OCI-M1 (cell line): Measurements from ENCODE around the gene SCN8A.

Experiments
- DNase-seq: peaks from one replicate; lab custom pipeline; 2025; lab: John Stamatoyannopoulos, UW

The SCN8A gene

DNA sequence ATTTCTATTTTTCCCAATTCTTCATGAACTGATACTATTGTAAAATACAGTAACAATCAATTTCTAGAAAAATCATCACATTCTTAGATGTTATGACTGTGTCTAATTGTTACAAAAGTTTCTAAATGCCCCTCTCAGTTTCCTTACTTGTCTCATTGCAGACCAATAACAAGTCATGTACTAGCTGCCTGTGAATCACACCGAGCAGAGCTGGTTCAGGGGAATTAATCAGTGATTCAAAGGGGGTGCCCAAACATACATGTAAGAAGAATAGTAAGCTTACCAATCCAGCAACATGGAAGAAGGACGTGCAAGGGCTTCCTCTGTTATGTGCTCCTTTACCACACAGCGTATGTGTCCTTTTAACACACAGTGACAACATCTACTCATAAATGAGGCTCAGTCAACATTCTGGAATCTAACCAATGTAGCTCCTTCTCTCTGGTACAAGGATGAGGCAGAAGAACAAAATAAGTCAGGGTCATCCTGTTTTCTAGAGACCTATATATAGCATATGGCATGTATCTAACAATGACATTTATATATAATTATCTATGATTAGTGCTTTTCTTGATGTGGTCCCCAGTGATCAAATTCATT is 126.4 kb downstream of the SCN8A start:
- DNase-seq = no peak

DNA sequence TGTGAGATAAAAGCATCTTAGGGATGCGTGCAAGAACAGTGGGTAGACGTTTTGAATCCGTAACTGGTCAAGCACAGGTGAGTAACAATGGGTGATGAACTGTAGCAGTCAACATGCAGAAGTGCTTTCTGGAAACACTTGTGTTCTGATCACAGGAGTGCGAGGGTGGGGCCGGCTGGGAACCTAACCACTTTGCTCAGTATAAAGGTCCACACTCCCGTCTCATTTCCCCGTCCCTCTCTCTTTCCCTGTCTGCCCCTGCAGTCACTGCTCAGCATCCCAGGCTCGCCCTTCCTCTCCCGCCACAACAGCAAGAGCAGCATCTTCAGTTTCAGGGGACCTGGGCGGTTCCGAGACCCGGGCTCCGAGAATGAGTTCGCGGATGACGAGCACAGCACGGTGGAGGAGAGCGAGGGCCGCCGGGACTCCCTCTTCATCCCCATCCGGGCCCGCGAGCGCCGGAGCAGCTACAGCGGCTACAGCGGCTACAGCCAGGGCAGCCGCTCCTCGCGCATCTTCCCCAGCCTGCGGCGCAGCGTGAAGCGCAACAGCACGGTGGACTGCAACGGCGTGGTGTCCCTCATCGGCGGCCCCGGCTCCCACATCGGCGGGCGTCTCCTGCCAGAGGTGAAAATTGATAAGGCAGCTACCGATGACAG is 130.4 kb downstream of the SCN8A start:
- no peak for DNase-seq

DNA sequence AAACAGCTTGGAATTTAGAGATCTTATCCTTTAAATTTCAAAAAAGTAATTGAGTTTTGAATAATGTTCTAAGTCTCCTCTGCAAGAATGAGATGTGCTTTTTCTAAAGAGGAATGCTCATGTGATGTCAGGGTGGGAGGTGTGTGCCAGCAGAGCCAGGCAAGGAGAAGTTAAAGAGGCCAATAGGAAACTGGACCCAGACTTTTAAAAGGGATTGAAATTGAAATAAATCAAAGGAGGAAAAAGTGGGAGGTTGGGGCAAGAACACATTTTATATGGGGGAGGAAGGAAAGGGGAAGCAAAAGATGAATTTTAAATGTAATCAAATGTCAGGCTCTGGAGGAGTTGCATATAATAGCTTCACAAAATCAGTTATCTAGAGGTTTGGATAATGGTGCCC is 131.4 kb downstream of the SCN8A start:
- no peak for DNase-seq

DNA sequence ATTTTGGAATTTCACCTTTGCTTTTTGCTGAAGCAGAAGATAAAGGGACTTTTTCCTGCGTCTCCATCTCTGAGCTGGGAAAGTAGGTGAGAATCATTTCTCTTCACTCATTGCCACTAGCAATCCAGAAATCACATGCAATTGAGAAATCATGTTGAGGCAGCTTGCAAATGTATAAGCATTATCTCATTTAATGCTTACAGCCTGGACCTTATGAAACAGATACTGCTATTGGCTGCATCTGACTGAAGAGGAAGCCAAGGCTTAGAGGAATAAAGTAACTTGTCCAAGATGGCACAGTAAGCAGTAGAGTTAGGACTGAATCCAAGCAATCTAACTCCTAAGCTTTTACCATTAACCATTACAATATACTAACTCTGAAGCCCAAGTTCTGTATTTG is 135.1 kb downstream of the SCN8A start:
- no peak for DNase-seq

DNA sequence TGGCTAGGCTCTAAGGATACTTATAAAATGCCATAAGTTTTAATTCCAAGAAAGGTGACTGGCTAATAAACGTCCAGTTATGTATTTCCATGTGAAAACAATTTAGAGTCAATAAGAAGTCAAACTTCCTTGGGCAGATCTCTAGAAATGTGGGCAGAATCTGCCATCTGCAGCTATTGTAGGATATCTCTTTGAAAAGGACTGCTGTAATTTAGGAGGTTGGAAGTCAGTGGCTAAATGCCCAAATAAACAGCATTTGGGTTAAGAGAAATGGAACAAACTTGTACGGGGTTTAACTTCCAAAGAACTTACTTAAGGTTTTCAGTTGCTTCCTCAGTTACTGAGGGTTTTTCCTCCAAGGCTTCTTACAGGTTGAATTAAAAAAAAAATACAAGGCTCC is 135.9 kb downstream of the SCN8A start:
- no peak for DNase-seq

DNA sequence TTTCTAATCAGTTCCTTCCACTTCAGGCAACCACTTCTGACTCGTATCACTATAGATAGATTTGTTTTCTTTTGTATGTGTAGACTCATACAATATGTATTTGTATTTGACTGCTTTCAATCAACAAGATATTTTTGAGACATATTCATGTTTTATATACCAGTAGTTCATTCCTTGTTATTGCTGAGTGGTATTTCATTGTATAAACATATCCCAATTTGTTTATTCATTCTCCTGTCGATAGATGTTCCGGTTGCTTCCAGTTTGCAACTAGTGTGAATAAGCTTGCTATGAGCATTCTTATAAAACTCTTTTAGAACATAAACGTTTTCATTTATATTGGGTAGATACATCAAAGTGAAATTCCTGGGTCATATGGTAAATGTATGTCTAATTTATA is 138.3 kb downstream of the SCN8A start:
- no peak for DNase-seq

DNA sequence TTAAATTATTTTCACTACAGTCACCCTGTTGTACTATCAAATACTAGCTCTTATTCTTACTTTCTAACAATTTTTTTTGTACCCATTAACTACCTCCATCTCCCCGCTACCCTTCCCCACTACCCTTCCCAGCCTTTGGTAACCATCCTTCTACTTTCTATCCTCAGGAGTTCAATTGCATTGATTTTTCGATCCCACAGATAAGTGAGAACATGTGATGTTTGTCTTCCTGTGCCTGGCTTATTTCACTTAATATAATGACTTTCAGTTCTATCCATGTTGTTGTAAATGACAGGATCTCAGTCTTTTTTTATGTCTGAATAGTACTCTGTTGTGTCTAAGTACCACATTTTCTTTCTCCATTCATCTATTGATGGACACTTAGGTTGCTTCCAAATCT is 139.7 kb downstream of the SCN8A start:
- DNase-seq = no peak

DNA sequence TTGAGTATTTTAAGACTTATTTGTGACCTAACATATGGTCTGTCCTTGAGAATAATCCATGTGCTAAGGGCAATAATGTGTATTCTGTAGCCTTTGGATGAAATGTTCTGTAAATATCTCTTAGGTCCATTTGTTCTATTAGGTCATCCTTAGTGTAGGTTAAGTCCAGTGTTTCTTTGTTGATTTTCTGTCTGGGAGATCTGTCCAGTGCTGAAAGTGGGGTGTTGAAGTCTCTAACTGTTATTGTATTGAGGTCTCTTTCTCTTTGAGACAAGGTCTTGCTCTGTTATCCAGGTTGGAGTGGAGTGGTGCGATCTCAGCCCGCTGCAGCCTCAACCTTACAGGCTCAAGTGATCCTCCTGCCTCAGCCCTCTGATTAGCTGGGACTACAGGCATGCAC is 149.5 kb downstream of the SCN8A start:
- DNase-seq = no peak

DNA sequence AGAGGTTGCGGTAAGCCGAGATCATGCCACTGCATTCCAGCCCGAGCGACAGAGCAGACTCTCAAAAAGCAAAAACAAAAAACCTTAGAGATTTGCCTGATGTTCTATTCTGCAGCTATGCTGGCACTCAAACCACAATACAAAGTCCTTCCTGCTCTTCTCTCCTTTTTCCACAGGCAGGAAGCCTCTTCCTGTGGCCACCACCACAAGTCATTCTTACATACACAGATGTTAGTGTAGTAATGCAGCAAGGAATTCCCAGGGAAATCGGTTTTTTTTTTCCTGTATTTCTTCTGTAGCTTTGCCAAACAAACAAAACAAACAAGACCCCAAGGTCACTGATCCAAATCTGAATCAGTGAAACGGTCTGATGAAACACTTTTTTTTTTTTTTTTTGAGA is 153.2 kb downstream of the SCN8A start:
- no peak for DNase-seq

DNA sequence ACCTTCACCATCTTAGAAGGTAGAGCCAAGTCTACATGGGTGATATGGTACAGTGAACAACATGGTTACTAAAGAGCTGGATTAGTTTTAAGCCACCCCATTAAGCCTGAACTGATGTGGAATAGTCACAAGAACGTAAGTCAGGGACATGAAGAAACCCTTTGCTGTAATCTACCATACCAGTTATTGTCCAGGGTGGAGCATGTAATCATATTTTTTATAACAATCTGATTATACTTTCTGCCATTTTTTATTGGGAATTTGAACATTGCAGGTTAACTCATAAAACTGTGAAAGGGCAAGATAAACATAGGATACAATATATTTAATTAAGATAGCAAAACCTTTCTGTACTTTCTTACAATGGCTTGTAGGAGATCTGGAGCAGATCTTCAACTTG is 153.9 kb downstream of the SCN8A start:
- DNase-seq = no peak

DNA sequence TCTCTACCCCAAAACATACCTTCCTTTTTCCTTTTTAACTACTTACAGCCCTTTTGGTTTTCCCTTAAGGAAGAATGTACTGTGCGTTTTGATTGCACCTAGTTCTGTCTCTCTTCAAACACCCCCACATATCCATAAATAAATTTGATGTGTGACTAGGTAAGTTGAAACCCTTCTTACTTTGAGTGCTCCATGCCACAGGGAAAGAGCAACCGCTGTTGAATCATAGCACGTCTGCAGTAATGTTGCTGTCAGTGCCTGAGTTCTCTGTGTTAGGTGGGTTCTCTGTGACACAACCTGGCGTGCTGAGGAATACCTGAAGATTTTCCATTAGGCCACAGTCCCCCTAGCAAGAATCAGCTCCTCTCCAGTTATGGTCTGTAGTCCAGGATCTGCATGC is 155.4 kb downstream of the SCN8A start:
- no peak for DNase-seq

DNA sequence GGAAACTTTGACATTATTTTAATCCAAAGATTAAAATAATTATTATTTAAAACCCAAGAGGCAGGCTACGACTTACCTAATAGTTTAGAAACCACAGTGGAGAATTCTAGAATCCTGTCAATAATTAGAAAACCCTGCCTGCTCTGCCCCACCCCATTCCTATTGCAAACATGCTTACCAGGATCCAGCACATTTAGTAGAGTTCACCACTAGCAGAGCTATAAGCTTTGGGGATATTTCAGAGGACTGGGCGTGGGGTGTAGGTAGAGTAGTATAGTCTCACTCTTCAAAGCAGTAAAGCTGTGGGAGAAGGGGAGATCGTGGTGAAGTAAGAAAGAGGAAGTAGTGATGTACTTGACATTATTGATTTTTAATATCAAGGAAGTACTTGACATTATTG is 157.2 kb downstream of the SCN8A start:
- DNase-seq = no peak

DNA sequence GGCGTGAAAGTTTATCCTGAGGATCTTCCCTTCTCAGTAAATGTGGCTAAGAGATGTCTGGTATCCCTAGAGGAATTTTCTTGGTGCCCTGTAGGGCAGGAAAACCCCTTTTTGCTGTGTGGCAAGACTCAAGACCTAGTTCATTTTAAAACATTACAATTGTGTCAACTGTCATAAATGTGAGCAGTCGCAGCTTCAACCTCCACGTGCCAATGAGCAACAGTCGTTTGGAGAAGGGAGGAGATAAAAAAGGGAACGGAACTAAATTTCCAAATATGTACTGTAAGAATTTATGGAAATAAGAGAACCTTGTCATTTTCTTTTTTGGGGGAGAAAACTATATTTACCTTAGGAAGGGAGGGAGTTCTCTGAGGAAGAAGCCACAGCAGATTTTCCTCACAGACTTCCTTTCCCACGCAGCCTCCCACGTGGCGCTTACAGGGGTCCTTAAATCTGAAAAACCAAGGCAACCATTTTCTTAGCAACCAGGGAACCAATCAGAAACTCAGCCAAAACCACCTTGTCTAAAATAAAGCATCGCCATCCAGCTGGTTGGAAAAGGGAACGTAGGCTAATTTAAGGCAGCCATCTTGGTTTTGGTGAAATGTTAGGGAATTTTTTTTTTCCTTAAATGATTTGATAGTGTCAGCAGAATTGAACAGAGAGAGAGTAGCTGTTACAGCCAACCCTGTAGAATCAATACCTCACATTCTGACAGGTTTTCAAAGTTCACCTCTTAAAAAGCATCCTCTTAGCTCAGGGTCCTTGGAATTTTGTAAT is 158.4 kb downstream of the SCN8A start:
- DNase-seq = no peak

DNA sequence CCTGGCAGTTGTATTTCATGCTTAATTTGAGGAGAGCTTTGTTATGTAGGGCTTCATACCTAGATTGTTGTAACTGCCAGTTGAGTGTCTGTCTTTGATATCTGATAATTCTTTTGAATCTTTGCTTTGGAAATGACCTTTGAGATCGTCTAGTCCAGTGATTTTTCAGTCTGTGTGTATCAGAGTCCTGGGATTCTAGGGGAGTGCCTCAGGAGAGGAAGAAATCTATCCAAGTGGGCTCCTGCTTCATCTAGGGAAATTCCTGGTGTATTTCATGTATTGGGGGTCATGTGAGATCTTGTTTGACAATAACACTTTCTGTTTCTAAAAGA is 158.9 kb downstream of the SCN8A start:
- no peak for DNase-seq

DNA sequence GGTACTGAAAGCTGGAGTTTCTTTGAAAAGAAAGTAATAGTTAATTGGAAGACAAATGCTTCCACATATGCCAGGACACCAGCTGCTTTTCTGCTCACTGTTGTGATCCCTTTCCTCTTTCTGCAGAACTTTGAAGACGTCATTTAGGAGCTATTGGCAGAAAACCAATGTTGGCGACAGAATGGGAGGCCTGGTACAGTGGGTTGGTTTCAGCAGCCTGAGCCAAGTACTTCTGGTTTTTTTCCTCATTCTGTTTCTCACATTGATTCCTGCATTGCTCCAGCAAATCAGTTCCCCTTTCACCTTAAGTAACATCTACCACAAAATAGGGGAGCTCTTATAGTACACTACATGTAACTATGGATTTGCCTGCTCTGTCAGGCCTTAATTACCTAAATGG is 160.6 kb downstream of the SCN8A start:
- no peak for DNase-seq

DNA sequence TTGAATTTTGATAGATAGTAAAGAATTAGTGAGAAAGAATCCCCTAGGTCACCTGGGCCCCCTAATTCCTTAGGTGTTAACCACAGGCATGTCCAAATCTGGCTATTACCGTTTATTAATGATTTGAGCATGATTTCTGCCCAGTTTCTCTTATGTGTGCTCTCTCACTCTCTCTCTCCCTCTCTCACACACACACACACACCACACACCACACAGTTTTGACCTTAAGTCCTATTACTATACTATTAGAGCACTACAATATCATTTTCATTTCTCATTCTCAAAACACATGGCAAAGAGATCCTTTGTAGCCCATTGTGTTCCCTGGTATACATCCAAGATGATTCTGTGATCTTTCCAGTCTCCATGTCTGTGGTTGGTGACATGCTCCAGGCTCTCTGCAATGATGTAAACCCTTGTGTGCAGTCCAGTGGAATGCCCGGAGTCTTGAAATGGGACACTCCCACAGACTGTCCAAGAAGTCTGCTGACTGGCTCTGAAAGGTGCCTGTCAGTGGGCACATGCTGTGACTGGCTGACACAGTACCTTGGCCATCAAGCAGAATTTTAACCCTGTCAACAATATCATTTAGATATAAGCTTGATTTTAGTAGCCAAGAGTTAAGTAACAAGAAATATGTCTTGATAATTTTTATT is 161.3 kb downstream of the SCN8A start:
- no peak for DNase-seq

DNA sequence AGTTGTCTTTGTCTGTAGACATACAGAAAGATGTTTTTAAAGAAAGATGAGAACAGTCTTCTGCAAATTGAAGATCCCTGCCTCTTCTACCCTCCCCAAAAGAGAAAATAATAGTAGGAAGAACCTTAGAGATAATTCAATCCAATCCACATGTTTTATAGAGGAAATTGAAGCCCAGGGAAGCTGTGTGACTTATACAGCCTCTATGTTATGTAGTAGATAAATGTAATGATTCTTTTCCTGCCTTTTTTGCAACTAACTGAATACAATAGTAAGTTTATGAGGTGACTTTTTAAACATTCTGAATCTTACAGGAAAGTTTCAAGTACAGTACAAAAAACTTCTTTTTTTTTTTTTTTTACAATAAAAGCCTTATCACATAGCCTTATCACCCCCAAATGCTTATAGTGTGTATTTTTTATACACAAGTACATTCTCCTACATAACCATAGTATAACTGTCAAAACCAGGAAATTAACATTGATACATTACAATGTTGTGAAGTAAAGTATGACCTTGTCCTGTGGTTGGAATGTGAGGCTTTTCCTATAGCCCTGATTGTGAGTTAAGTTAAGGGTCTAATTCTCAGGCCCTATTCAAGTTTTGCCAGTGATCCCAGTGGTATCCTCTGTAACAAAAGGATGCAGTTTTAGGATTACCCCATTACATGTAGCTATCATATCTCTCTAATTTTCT is 163.1 kb downstream of the SCN8A start:
- DNase-seq = no peak

DNA sequence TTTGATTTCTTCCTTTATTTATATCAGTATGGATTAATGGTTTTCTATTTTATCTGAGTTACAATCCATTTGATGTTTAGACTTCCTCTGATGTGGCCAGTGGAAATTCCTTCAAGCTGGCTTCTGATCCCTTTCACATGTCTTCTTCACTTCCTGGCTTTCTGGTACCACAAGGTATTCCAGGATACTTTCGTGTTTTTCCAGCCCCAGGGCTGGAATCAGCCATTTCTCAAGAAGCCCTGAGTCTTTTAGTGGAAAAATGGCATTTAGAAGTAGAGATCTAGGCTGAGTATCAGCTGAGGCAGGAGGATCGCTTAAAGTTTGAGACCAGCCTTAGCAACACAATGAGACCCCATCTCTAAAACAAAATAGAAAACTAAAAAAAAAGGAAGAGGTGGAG is 164.2 kb downstream of the SCN8A start:
- DNase-seq = no peak

DNA sequence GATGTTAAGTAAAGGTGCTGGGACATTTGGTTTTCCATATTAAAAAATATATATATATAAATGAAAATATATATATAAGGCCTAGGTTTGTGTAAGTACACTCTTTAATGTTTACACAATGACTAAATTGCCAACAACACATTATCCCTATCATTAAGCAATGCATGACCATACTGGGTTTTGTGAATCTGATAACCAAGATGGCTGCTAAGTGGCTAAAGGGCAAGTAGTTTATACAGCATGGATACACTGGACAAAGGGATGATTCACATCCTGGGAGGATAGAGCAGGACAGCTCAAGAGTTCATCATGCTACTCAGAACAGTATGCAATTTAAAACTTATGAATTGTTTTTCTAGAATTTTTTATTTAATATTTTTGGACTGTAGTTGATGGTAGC is 168.1 kb downstream of the SCN8A start:
- DNase-seq = no peak

DNA sequence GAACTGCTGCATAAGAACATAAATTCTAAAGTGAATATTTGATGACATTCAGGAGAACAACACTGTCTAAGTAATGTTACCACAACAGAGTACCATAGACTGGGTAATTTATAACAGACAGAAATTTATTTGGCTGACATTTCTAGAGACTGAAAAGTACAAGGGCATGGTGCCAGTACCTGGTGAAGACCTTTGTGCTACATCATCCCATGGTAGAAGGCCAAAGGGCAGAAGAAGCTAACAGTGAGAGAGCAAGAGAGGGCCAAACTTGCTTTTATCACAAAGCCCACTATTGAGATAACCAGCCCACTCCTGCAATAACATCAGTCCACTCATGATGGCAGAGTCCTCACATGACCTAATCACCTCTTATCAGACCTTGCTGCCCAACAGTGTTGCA is 168.7 kb downstream of the SCN8A start:
- no peak for DNase-seq

DNA sequence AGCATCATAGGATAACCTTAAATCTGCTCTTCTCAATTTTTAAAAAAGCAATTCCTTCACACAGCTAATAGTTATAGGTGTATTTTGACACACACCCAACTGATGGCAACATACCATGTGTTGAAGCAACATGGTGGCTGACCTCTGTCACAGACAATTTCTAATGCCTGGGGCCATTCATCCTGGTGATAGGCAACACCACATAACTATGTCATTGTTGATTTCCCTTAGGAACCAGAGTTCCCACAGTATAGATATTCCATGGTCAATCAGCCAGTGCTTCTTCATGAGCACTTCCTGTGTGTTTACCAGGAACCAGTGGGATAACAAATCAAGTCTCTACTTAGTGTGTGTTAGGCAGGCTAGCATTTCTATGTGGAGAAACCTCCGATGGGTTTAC is 169.2 kb downstream of the SCN8A start:
- no peak for DNase-seq

DNA sequence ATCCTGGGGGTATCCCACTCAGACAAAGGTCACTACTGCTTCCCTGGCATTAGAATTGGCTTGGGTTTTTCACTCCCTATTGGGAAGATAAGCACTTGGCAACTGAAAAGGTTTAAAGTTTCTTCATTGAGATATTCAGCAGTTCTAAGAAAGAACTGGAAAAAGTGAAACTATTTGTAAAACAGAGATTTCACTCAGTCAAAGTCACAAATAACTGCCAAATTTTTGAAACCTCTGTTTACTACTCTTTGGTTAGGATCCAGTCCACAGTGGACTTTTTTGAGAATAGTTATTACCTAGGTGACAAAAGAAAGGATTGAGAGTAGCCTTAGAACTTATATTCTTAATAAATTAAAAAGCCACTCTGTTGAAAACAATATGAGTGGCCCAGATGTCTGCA is 172.7 kb downstream of the SCN8A start:
- no peak for DNase-seq
